Stimulated activated CD4-positive, alpha-beta T cell treated with anti-CD3 and anti-CD28 coated beads, TNF-alpha, amount 100 ng/mL, for 4 hours (primary cell): ENCODE results near the gene PCDHGC3.
"Not testable (repeated sequence)": the region's sequence is repeated elsewhere in the genome, so short reads cannot be mapped to it uniquely, and the experiment has no call there.

Experiments
- DNase-seq, 3 experiments: peaks; one replicate each; pipeline ENCODE4 v3.0.0-alpha.2; 2020; ENCODE audit warnings: low read depth in 3 of 3

The PCDHGC3 gene

GRCh38 chr5:141475625-141476131 is at the start of gene PCDHGC3:
PCDHGC3 (plus strand) TSS chr5:141475966; CDS start chr5:141476117, 151 bp downstream.
- DNase-seq: no peak

- no peak for DNase-seq
These were observed 47.9 kb upstream of the PCDHGC3 start for GRCh38 chr5:141427783-141428426.

- DNase-seq: no peak
These were observed 45.2 kb upstream of the PCDHGC3 start, which contains the start of gene PCDHGA12 for GRCh38 chr5:141430332-141431113. PCDHGA12 (plus strand) TSS chr5:141430507; CDS start chr5:141430760, 253 bp downstream.

- no peak for DNase-seq
These were observed 44.5 kb upstream of the PCDHGC3 start for GRCh38 chr5:141431286-141431685.

- not testable (repeated sequence) for DNase-seq
These were observed 43.5 kb upstream of the PCDHGC3 start for GRCh38 chr5:141432308-141432707.

GRCh38 chr5:141432726-141433125 is 43.0 kb upstream of the PCDHGC3 start:
- DNase-seq: not testable (repeated sequence)

GRCh38 chr5:141434006-141434405 is 41.8 kb upstream of the PCDHGC3 start:
- DNase-seq: no peak

- no peak for DNase-seq
These were observed 38.5 kb upstream of the PCDHGC3 start for GRCh38 chr5:141437221-141437620.

- no peak for DNase-seq
These were observed 36.2 kb upstream of the PCDHGC3 start for GRCh38 chr5:141439411-141440141.

GRCh38 chr5:141440341-141440740 is 35.4 kb upstream of the PCDHGC3 start:
- no peak for DNase-seq

- DNase-seq: no peak
These were observed 34.1 kb upstream of the PCDHGC3 start for GRCh38 chr5:141441571-141442170.

- no peak for DNase-seq
These were observed 10.4 kb upstream of the PCDHGC3 start for GRCh38 chr5:141465351-141465750.

- no peak for DNase-seq
These were observed 556 bp downstream of the PCDHGC3 start for GRCh38 chr5:141476132-141476911.

- DNase-seq: no peak
These were observed 1.3 kb downstream of the PCDHGC3 start for GRCh38 chr5:141477044-141477575.

GRCh38 chr5:141477815-141478214 is 2.0 kb downstream of the PCDHGC3 start:
- DNase-seq: no peak

- no peak for DNase-seq
These were observed 2.7 kb downstream of the PCDHGC3 start for GRCh38 chr5:141478321-141478945.

GRCh38 chr5:141479776-141480175 is 4.0 kb downstream of the PCDHGC3 start:
- DNase-seq: no peak

GRCh38 chr5:141483902-141484301 is 8.1 kb downstream of the PCDHGC3 start:
- DNase-seq: no peak

GRCh38 chr5:141484310-141484640 is 8.5 kb downstream of the PCDHGC3 start:
- DNase-seq: no peak

GRCh38 chr5:141484641-141485311 is 9.0 kb downstream of the PCDHGC3 start, which contains the start of gene PCDHGC4:
PCDHGC4 (plus strand) TSS chr5:141485030; CDS start chr5:141485174, 144 bp downstream.
- no peak for DNase-seq
